Panc1 (cell line): ENCODE results near the gene MED13L. TPM values are rescaled to one million over a fixed set of nuclear protein-coding genes. Genes with fewer than 3 reads are reported as not detected.

Experiments used
- ATAC-seq: fragments of 200-7000 bp; cut with Tn5 transposase; 2 replicates; pipeline ENCODE4 v1.9.1; 2020; ENCODE audit warnings: mild to moderate bottlenecking, moderate library complexity
- BruUV-seq: library from RNA; stranded (reverse); fragments of 400-500 nt; replicated peaks from 2 replicates; lab custom pipeline; 2021; lab: Mats Ljungman, UMichigan
- CTCF ChIA-PET: fragments of 300-600 bp; sonication (Branson Sonifier 250); formaldehyde crosslinking; loops from one replicate; lab custom pipeline; 2022; ENCODE audit warnings: antibody characterized with exemption; lab: Charles Lee
- POLR2A ChIA-PET: fragments of 300-600 bp; sonication (Branson Sonifier 250); formaldehyde crosslinking; loops from one replicate; lab custom pipeline; 2022; ENCODE audit warnings: antibody characterized with exemption; lab: Charles Lee
- DNase-seq: peaks from one replicate; pipeline ENCODE4 v3.0.0-alpha.2; 2010; ENCODE audit warnings: low read depth, low spot score
- H3K27ac ChIP-seq: 2 replicates; pipeline ENCODE4 v1.5.1; 2011; ENCODE audit warnings: mild to moderate bottlenecking, low read length, inconsistent platforms
- H3K27me3 ChIP-seq: fragments of 200-500 bp; sonication (Bioruptor generic); 2 replicates; pipeline ENCODE4 v1.6.0; 2014; ENCODE audit warnings: low read length, inconsistent platforms; ENCODE audit not compliant: control insufficient read depth, insufficient read depth
- H3K36me3 ChIP-seq: fragments of 200-500 bp; sonication (Bioruptor generic); 2 replicates; pipeline ENCODE4 v1.5.1; 2014; ENCODE audit warnings: inconsistent platforms, mild to moderate bottlenecking, low read length, moderate library complexity; ENCODE audit not compliant: control insufficient read depth, insufficient read depth
- H3K4me1 ChIP-seq: 2 replicates; pipeline ENCODE4 v1.5.1; 2011; ENCODE audit warnings: inconsistent platforms, mild to moderate bottlenecking, low read length, moderate library complexity; ENCODE audit not compliant: control insufficient read depth, insufficient read depth
- H3K4me3 ChIP-seq, 2 experiments: 2 replicates each; pipeline ENCODE4 v1.5.1; 2011 to 2012; ENCODE audit warnings: low read depth in 2 of 2, low read length in 2 of 2, mild to moderate bottlenecking in 2 of 2, inconsistent platforms in 1 of 2, moderate library complexity in 1 of 2
- H3K9me3 ChIP-seq: fragments of 200-500 bp; sonication (Bioruptor generic); 2 replicates; pipeline ENCODE4 v1.5.1; 2014; ENCODE audit warnings: low read depth, mild to moderate bottlenecking, inconsistent platforms, low read length, moderate library complexity; ENCODE audit not compliant: control insufficient read depth, insufficient read depth
- POLR2AphosphoS5 ChIP-seq: IDR thresholded peaks from 2 replicates; pipeline ENCODE4 v1.6.1; 2012; ENCODE audit warnings: mild to moderate bottlenecking, low read depth, low read length, moderate library complexity
- SIN3A ChIP-seq: IDR thresholded peaks from 2 replicates; pipeline ENCODE4 v1.6.1; 2012; ENCODE audit warnings: low read depth, mild to moderate bottlenecking, low read length, moderate library complexity, borderline replicate concordance; ENCODE audit not compliant: insufficient read depth
- TCF7L2 ChIP-seq: IDR thresholded peaks from 2 replicates; pipeline ENCODE4 v1.6.1; 2011; ENCODE audit warnings: mild to moderate bottlenecking, low read depth, low read length, inconsistent platforms
- in situ Hi-C: cut with HindIII; loops from 2 replicates; pipeline ENCODE4 v1.10.0; 2016; ENCODE audit warnings: low sequenced_read_pairs, low pct_unique_long_range_greater_than_20kb
- intact Hi-C: fragments of 100-400 bp; cut with micrococcal nuclease; formaldehyde crosslinking; loops from one replicate; pipeline ENCODE4 v1.10.0; 2022; ENCODE audit not compliant: unreplicated experiment
- total RNA-seq: library from RNA; stranded (reverse); gene quantifications from one replicate; pipeline ENCODE4 v1.2.1, GENCODE V29; 2021; ENCODE audit not compliant: unreplicated experiment
- TF ChIP-seq, protein P1 (sequence below), 2 experiments: IDR thresholded peaks; 2 replicates each; pipeline ENCODE4 v1.6.1; 2011 to 2012; ENCODE audit warnings: low read depth in 2 of 2, control low read depth in 1 of 2, low read length in 1 of 2, mild to moderate bottlenecking in 1 of 2, moderate library complexity in 1 of 2; ENCODE audit not compliant: insufficient read depth in 1 of 2
- TF ChIP-seq, protein P2 (sequence below): fragments of 450-650 bp; IDR thresholded peaks from 2 replicates; pipeline ENCODE4 v1.5.1; 2017; ENCODE audit warnings: mild to moderate bottlenecking

MED13L gene
- total RNA-seq, 1 experiment from 2014 or later: 170 TPM

DNA sequence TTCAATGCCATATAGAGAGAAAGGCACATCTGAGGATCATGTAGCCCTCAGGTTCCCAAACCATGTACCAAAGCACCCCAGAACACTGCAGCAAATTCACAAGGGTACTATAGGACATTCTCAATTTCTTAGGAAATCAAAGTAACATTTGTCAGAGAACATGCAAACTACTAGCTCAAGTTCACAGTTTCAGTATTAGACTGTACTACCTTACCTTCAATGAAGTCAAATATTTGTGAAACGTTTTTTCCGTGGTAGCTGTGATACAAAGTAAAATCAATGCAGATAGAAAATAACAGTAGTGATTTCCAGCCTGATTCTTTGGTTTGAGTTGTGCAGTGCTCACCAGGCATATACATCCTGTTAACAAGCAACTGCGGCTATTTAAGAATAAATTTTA lies 197.1 kb downstream of the MED13L start:
- TF ChIP-seq TCF7L2: no peak
- TF ChIP-seq, protein P1, sequence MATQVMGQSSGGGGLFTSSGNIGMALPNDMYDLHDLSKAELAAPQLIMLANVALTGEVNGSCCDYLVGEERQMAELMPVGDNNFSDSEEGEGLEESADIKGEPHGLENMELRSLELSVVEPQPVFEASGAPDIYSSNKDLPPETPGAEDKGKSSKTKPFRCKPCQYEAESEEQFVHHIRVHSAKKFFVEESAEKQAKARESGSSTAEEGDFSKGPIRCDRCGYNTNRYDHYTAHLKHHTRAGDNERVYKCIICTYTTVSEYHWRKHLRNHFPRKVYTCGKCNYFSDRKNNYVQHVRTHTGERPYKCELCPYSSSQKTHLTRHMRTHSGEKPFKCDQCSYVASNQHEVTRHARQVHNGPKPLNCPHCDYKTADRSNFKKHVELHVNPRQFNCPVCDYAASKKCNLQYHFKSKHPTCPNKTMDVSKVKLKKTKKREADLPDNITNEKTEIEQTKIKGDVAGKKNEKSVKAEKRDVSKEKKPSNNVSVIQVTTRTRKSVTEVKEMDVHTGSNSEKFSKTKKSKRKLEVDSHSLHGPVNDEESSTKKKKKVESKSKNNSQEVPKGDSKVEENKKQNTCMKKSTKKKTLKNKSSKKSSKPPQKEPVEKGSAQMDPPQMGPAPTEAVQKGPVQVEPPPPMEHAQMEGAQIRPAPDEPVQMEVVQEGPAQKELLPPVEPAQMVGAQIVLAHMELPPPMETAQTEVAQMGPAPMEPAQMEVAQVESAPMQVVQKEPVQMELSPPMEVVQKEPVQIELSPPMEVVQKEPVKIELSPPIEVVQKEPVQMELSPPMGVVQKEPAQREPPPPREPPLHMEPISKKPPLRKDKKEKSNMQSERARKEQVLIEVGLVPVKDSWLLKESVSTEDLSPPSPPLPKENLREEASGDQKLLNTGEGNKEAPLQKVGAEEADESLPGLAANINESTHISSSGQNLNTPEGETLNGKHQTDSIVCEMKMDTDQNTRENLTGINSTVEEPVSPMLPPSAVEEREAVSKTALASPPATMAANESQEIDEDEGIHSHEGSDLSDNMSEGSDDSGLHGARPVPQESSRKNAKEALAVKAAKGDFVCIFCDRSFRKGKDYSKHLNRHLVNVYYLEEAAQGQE (IDR thresholded peaks at IDR 0.05; ENCODE audit: insufficient read depth in 1 of 2, low read depth in 2 of 2, low read length in 1 of 2): no peak
- TF ChIP-seq, protein P2, sequence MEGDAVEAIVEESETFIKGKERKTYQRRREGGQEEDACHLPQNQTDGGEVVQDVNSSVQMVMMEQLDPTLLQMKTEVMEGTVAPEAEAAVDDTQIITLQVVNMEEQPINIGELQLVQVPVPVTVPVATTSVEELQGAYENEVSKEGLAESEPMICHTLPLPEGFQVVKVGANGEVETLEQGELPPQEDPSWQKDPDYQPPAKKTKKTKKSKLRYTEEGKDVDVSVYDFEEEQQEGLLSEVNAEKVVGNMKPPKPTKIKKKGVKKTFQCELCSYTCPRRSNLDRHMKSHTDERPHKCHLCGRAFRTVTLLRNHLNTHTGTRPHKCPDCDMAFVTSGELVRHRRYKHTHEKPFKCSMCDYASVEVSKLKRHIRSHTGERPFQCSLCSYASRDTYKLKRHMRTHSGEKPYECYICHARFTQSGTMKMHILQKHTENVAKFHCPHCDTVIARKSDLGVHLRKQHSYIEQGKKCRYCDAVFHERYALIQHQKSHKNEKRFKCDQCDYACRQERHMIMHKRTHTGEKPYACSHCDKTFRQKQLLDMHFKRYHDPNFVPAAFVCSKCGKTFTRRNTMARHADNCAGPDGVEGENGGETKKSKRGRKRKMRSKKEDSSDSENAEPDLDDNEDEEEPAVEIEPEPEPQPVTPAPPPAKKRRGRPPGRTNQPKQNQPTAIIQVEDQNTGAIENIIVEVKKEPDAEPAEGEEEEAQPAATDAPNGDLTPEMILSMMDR: no peak
- ATAC-seq: no peak
- POLR2A ChIA-PET: no interaction called here

DNA sequence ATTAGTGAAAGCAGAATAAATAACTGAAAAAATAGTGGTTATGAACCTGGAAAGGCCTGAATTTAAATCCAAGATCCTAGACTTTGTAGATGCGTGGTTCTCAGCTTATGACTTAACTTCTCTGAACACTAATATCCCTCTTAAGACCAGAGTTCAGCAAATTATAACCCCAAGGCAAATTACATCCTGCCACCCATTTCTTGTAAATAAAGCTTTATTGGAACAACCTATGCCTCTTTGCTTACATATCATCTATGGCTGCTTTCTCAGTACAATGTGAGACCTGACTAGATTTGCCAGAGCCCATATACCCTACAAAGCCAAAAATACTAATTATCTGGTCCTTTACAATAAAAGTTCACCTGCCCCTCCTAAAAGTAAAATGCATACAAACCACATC lies 199.1 kb downstream of the MED13L start:
- Histone ChIP-seq H3K9me3 (no peaks in the 10 kb centered on the region), H3K36me3 (no peaks in the 10 kb centered on the region), H3K27ac (no peak overlapping the region), H3K4me3 (no peak overlapping the region), H3K27me3 (no peaks in the 10 kb centered on the region), H3K4me1 (no peaks in the 10 kb centered on the region; the same call in 1 of the 2 replicates)
- in situ Hi-C loops: no loop called here
- no peak for DNase-seq
- TF ChIP-seq, protein P1 (IDR thresholded peaks at IDR 0.05; ENCODE audit: insufficient read depth in 1 of 2, low read depth in 2 of 2, low read length in 1 of 2): no peak
- no peak for TF ChIP-seq POLR2AphosphoS5
- TF ChIP-seq, protein P2: no peak
- TF ChIP-seq SIN3A: no peak
- no peak for TF ChIP-seq TCF7L2
- no peak for ATAC-seq
- ChIA-PET POLR2A (interaction anchor here (0.5 to 0.6 kb wide), 3 partner anchors 10 to 178 kb away, joined by 3 to 8 read pairs (median 7); no protein-coding TSS in a partner anchor), CTCF (no interaction called here)
- BruUV-seq: no TSS peak
- intact Hi-C loops: no loop called here

More for the DNA sequence above, 197.1 kb downstream of the MED13L start:
- Histone ChIP-seq H3K4me3 (no peak overlapping the region), H3K36me3 (peaks cover 5% of the 10 kb centered on the region; the same call in 1 of the 2 replicates), H3K9me3 (no peaks in the 10 kb centered on the region), H3K27me3 (no peaks in the 10 kb centered on the region), H3K4me1 (no peaks in the 10 kb centered on the region), H3K27ac (no peak overlapping the region)
- in situ Hi-C loops (no loop called here), intact Hi-C loops (no loop called here)
- BruUV-seq: no TSS peak
- CTCF ChIA-PET: no interaction called here
- DNase-seq: no peak
